Nephron progenitor cell (in vitro differentiated cells): Measurements from ENCODE around the gene UGDH.
"Not testable (repeated sequence)": the region's sequence is repeated elsewhere in the genome, so short reads cannot be mapped to it uniquely, and the experiment has no call there.

Experiments used
- DNase-seq: peaks from one replicate; pipeline ENCODE4 v3.0.0; 2021
- H3K27ac Mint-ChIP-seq: 2 replicates; pipeline ENCODE4 v1.8.0; 2021; ENCODE audit warnings: mild to moderate bottlenecking, moderate library complexity, mixed read lengths
- H3K27me3 Mint-ChIP-seq: 2 replicates; pipeline ENCODE4 v1.8.0; 2021; ENCODE audit warnings: mild to moderate bottlenecking, low read depth, mixed read lengths; ENCODE audit not compliant: poor library complexity
- H3K36me3 Mint-ChIP-seq: 2 replicates; pipeline ENCODE4 v1.8.0; 2021; ENCODE audit warnings: low read depth, mixed read lengths
- H3K4me1 Mint-ChIP-seq: 2 replicates; pipeline ENCODE4 v1.8.0; 2021; ENCODE audit warnings: mixed read lengths
- H3K4me3 Mint-ChIP-seq: 2 replicates; pipeline ENCODE4 v1.8.0; 2021; ENCODE audit warnings: mild to moderate bottlenecking, moderate library complexity, mixed read lengths
- H3K9me3 Mint-ChIP-seq: 2 replicates; pipeline ENCODE4 v1.8.0; 2021; ENCODE audit warnings: mild to moderate bottlenecking, moderate library complexity, mixed read lengths
- TF ChIP-seq, protein P1 (sequence below): fragments of 200-600 bp; sonication (generic); IDR thresholded peaks from 2 replicates; pipeline ENCODE4 v1.5.0; 2021; ENCODE audit warnings: antibody characterized with exemption

Gene UGDH

GRCh38 chr4:39505581-39505980 is 21.7 kb downstream of the UGDH start:
- Mint-ChIP-seq H3K4me3 (no peak overlapping the region), H3K36me3 (peaks cover 86% of the 10 kb centered on the region), H3K9me3 (no peaks in the 10 kb centered on the region), H3K4me1 (no peaks in the 10 kb centered on the region), H3K27ac (no peak overlapping the region), H3K27me3 (no peaks in the 10 kb centered on the region)
- no peak for DNase-seq
- TF ChIP-seq, protein P1, sequence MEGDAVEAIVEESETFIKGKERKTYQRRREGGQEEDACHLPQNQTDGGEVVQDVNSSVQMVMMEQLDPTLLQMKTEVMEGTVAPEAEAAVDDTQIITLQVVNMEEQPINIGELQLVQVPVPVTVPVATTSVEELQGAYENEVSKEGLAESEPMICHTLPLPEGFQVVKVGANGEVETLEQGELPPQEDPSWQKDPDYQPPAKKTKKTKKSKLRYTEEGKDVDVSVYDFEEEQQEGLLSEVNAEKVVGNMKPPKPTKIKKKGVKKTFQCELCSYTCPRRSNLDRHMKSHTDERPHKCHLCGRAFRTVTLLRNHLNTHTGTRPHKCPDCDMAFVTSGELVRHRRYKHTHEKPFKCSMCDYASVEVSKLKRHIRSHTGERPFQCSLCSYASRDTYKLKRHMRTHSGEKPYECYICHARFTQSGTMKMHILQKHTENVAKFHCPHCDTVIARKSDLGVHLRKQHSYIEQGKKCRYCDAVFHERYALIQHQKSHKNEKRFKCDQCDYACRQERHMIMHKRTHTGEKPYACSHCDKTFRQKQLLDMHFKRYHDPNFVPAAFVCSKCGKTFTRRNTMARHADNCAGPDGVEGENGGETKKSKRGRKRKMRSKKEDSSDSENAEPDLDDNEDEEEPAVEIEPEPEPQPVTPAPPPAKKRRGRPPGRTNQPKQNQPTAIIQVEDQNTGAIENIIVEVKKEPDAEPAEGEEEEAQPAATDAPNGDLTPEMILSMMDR = no peak

GRCh38 chr4:39504538-39504937 is 22.7 kb downstream of the UGDH start:
- Mint-ChIP-seq H3K27me3 (no peaks in the 10 kb centered on the region), H3K27ac (no peak overlapping the region), H3K36me3 (peaks cover 86% of the 10 kb centered on the region), H3K4me1 (no peaks in the 10 kb centered on the region), H3K9me3 (no peaks in the 10 kb centered on the region), H3K4me3 (no peak overlapping the region)
- no peak for DNase-seq
- TF ChIP-seq, protein P1 = no peak

DNA sequence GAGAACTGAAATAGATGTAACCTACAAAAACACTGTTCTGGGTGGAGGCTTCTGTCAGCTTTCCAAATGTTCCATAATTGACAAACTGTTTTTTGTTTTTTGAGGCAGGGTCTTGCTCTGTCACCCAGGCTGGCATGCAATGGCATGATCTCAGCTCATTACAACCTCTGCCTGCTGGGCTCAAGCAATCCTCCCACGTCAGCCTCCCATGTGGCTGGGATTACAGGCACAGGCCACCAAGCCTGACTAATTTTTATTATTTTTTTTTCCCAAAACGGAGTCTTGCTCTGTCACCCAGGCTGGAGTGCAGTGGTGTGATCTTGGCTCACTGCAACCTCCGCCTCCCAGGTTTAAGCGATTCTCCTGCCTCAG is 24.6 kb downstream of the UGDH start:
- H3K4me3 Mint-ChIP-seq, DNase-seq, H3K27me3 Mint-ChIP-seq, H3K9me3 Mint-ChIP-seq, H3K27ac Mint-ChIP-seq, H3K4me1 Mint-ChIP-seq: not testable (repeated sequence)
- peaks cover 81% of the 10 kb centered on the region for H3K36me3 Mint-ChIP-seq

DNA sequence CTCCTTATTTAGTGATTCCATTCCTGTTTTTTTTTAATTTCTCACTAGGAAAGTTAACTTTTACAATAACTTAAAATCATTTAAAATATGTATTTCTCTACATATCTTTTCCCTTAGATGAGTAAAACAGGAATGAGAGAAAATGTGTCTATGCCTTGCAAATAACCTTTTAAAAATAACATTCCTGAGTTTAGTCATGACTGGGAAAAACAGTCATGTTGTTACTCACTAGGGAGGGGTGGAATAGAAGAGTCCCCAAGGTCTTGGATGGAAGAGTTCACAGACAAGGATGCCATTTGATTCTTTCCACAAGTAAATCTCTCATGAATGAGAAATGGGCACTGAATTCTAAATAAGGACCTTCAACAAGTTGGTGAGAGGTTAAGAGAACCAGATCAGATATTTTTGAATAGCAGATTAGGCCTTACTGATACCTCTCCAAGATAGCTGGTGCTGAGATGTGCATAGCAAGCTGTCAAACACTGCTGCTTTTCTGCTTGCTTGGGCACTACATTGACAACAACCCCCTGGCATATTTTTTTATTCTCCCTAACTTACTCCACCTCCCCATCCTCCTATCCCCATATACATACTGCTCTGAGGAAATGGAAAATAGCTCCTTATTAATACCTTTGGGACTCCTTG is 25.1 kb downstream of the UGDH start:
- H3K27me3 Mint-ChIP-seq = no peaks in the 10 kb centered on the region
- peaks cover 76% of the 10 kb centered on the region for H3K36me3 Mint-ChIP-seq
- TF ChIP-seq, protein P1 = no peak
- H3K27ac Mint-ChIP-seq = no peak overlapping the region
- H3K9me3 Mint-ChIP-seq = no peaks in the 10 kb centered on the region
- DNase-seq = no peak
- no peaks in the 10 kb centered on the region for H3K4me1 Mint-ChIP-seq
- H3K4me3 Mint-ChIP-seq = no peak overlapping the region

GRCh38 chr4:39498727-39499020 is 28.6 kb downstream of the UGDH start:
- no peaks in the 10 kb centered on the region for H3K4me1 Mint-ChIP-seq
- DNase-seq = no peak
- H3K27me3 Mint-ChIP-seq = no peaks in the 10 kb centered on the region
- H3K4me3 Mint-ChIP-seq = no peak overlapping the region
- H3K36me3 Mint-ChIP-seq = peaks cover 49% of the 10 kb centered on the region
- H3K27ac Mint-ChIP-seq = no peak overlapping the region
- no peaks in the 10 kb centered on the region for H3K9me3 Mint-ChIP-seq
- TF ChIP-seq, protein P1 = no peak

DNA sequence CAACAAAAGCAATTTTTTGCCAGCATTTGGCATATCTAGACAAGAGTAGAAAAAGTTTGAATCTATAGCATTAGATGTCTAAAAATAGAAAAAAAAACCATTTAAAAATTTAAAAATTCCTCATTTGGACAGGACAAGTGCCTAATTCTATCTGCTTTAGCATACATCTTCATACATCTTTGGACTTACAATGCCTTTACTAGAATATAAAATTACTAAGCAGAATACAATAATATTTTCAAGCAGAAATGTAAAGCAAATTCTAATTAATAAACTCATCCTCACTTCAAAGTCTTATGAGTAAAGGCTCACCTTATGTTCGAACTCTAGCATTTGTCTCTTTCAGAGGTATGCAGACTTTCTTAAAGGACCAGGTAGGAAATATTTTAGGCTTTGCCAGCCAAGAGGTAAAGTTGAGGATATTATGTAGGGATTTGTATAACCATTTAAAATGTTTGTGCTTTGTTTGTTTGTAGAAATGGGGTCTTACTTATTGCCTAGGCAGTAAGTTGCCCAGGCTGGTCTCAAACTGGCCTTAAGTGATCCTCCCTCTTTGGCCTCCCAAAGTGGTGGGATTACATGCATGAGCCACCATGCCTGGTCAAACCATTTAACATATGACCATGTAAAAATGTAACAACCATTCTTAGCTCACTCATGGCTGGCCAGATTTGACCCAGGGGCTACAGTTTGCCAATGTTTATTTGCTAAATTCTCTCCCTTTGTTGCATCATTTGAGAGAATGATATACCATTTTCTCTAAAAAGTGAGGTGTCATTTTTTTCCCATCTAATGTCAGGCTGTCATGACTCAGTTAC is 29.1 kb downstream of the UGDH start:
- Mint-ChIP-seq H3K27me3 (no peaks in the 10 kb centered on the region), H3K9me3 (no peaks in the 10 kb centered on the region), H3K4me3 (no peak overlapping the region), H3K36me3 (peaks cover 44% of the 10 kb centered on the region), H3K4me1 (no peaks in the 10 kb centered on the region), H3K27ac (peak overlapping the region; percentile 25)
- TF ChIP-seq, protein P1 = no peak
- no peak for DNase-seq
